ENCODE measurements around the gene ZCRB1.

DNA sequence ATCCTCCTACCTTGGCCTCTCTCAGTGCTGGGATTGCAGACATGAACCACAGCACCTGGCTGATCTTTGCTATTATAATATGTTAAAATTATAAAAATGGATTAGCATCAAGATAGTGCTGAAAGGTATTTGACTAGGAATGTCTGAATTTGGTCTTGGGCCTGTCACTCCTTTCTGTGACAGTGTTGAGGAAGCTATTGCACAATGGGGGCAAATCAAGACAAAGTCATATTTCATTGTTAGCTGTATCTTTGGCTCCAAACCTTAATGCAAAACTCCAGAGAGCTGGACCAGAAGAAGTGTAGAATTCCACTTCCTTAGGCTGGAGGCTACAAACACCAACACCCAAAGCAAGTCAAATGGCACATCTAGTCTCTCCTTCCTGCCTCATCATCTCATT lies 42.2 kb downstream of the ZCRB1 start:
- no peak for TF ChIP-seq POLR2A (IDR thresholded peaks at IDR 0.05)
- TF ChIP-seq, protein P1, sequence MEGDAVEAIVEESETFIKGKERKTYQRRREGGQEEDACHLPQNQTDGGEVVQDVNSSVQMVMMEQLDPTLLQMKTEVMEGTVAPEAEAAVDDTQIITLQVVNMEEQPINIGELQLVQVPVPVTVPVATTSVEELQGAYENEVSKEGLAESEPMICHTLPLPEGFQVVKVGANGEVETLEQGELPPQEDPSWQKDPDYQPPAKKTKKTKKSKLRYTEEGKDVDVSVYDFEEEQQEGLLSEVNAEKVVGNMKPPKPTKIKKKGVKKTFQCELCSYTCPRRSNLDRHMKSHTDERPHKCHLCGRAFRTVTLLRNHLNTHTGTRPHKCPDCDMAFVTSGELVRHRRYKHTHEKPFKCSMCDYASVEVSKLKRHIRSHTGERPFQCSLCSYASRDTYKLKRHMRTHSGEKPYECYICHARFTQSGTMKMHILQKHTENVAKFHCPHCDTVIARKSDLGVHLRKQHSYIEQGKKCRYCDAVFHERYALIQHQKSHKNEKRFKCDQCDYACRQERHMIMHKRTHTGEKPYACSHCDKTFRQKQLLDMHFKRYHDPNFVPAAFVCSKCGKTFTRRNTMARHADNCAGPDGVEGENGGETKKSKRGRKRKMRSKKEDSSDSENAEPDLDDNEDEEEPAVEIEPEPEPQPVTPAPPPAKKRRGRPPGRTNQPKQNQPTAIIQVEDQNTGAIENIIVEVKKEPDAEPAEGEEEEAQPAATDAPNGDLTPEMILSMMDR (IDR thresholded peaks at IDR 0.05) = no peak
- TF ChIP-seq POLR2AphosphoS5 (IDR thresholded peaks at IDR 0.05) = no peak
- TF ChIP-seq EP300 (IDR thresholded peaks at IDR 0.05) = no peak
